Femur (tissue), 1 donor: ENCODE results near the gene UST.
"Not testable (repeated sequence)": the region's sequence is repeated elsewhere in the genome, so short reads cannot be mapped to it uniquely, and the experiment has no call there.

Experiments
- DNase-seq: peaks from one replicate; pipeline ENCODE4 v3.0.0-alpha.2; 2017

The UST gene

DNA sequence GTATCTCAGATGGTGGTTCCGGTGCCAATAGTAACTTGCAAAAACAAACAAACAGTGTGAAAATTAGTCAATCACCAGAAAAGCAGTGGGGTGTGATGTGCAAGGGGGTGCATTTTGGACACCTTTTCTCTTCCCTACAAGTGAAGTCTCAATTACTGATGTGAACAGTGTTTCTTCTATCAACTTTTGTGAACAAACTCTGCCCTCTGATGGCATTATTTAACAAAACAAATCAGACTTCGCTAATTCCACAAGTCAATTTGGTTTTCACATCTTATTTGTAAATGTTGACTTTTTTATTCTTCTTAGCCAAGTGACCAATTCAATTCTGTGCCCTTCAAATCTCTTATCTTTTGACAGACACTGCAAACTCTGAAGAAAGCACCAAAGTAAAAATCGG lies 212.2 kb downstream of the UST start:
- no peak for DNase-seq

GRCh38 chr6:148959501-148959900 lies 212.7 kb downstream of the UST start:
- DNase-seq: no peak

- no peak for DNase-seq
These were observed 216.2 kb downstream of the UST start for GRCh38 chr6:148962854-148963515.

GRCh38 chr6:148963738-148964137 lies 216.9 kb downstream of the UST start:
- no peak for DNase-seq

DNA sequence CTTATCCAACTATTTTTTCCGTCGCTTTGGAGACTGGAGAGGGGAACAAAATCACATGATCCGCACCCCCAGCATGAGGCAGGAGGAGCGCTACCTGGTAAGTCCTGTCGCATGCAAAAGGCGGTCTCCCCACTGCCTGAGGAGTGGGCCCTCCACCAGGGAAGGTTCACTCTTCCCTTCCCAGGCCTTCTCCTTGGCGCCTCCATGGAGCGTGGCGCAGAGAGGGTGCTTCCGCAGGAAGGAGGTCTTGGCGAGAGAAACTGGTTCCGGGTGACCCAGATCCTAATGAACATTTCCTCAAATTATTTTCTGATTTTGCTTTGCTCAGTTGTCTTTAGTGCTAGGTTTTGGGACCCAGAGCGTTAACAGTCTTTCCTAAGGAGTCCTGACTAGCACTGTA lies 217.6 kb downstream of the UST start:
- DNase-seq: no peak

- no peak for DNase-seq
These were observed 218.5 kb downstream of the UST start for GRCh38 chr6:148965287-148965686.

DNA sequence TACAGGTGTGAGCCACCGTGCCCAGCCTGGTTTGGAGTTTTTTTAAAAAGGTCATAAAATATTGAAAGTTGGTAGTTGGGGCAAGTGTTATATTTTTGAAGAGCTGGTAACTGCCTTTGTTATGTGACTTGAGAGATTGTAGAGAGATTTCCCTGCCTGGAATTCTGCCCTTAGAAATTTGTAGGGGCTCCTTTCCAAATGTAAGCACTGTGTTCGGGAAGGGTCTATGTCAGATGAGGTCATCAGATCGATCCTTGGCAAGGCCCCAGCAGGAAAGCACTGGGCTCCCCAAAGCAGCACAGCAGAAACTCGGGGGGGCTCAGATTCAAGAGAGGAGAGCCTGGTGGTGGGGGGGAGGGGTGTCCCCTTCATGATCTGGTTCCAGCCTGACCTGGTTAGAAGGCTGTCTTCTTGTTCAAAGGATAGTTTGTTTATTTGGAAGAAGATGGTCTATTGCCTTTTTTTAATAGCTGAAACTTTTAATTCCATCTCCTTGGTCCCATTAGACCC lies 220.2 kb downstream of the UST start:
- DNase-seq: no peak

GRCh38 chr6:148967541-148967956 lies 220.7 kb downstream of the UST start:
- peak; percentile 47 for DNase-seq

DNA sequence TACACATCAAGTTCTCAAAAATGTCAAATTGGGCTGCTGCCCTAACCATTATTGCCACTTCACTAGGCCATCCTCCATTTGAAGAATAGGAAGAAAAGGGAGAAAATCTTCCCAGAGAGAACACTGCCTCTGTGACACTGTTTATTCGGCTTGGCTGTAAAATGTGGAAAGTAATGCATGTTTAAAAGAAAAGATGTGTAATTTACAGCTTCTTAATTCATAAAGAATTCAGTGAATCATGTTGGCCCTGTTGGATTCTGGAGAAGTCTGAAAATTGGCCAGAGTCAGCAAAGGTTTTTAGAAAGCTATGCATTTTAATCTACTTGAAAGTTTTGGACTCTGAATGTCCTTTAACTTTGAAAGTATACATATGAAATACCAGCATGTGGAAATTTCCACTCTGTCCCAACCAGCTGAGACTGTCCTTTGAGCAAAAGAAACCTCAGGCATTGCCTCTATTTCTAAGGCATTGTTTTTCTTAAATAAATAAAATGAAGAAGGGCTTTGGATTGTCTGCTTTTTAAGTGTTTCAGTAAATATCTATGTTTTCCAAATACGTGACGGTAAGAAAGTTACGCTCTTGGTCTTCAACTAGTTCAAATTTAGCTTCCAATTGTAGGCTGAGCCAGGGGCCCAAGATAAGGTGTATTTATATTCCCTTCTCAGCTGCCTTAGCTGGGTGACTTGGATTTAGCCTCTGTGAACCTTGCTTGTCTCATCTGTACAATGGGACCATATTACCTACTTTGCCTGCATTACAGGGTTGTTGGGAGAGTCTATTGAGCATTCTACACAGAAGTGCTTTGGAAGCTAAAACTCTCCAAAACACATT lies 222.2 kb downstream of the UST start:
- no peak for DNase-seq

GRCh38 chr6:148969603-148970061 lies 222.8 kb downstream of the UST start:
- peak; percentile 91 for DNase-seq

GRCh38 chr6:148971031-148971927 lies 224.4 kb downstream of the UST start:
- DNase-seq: no peak

- DNase-seq: peak; percentile 90
These were observed 225.7 kb downstream of the UST start for GRCh38 chr6:148972481-148972880.

GRCh38 chr6:148973538-148974208 lies 226.8 kb downstream of the UST start:
- DNase-seq: peak; percentile 56

GRCh38 chr6:148974351-148974750 lies 227.5 kb downstream of the UST start:
- DNase-seq: no peak

DNA sequence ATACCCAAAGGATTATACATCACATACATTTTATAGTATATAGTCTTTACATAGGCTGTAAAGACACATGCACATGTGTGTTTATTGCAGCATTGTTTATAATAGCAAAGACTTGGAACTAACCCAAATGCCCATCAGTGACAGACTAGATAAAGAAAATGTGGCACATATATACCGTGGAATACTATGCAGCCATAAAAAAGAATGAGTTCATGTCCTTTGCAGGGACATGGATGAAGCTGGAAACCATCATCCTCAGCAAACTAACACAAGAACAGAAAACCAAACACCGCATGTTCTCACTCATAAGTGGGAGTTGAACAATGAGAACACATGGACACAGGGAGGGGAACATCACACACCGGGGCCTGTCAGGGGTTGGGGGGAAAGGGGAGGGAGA lies 231.5 kb downstream of the UST start:
- not testable (repeated sequence) for DNase-seq

GRCh38 chr6:148979014-148979901 lies 232.4 kb downstream of the UST start:
- DNase-seq: no peak

- no peak for DNase-seq
These were observed 233.4 kb downstream of the UST start for GRCh38 chr6:148980234-148980633.

GRCh38 chr6:148981515-148981914 lies 234.7 kb downstream of the UST start:
- DNase-seq: no peak

GRCh38 chr6:148983101-148983761 lies 236.4 kb downstream of the UST start:
- no peak for DNase-seq

- no peak for DNase-seq
These were observed 237.1 kb downstream of the UST start for GRCh38 chr6:148983966-148984365.
